Stimulated activated CD4-positive, alpha-beta T cell treated with anti-CD3 and anti-CD28 coated beads, Interleukin-1b, Interleukin-23, amount 100 ng/mL, for 48 hours (primary cell): ENCODE data around the gene GALNT14.

ENCODE experiments used
- DNase-seq: peaks from one replicate; pipeline ENCODE4 v3.0.0-alpha.2; 2020

The GALNT14 gene

DNA sequence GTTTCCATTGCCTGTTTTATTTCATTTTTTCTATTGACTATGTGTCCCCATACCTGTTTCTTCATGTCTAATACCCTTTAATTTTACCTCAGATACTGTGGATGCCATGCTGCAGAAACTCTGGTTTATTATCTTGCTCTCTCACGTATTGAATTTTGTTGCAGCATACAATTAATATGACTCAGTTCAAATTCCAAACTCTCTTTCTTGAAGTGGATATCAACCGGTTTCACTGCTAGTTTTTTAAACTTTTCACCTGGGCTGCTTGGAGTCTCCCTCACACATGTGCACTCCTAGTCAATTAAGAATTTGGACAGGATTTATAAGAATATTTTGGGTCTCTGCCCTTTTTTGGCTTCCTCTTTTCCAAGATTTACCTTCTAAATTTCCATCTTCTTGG is 260.4 kb downstream of the GALNT14 start:
- no peak for DNase-seq

DNA sequence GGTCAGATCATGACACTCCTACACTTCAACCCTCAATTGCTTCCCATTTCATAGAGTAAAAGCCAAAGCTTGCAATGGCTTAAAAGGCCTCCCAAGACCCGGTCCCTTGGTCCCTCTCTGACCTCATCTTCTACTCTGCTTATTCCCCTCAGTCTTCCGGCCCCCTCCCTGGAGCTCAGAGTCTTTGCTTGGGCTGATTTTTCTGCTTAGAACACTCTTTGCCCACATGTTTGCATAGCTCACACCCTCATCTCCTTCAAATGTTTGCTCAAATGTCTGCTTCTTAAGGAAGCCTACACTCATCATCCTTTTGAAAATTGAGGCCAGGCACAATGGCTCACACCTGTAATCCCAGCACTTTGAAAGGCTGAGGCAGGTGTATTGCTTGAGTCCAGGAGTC is 265.4 kb downstream of the GALNT14 start:
- no peak for DNase-seq

DNA sequence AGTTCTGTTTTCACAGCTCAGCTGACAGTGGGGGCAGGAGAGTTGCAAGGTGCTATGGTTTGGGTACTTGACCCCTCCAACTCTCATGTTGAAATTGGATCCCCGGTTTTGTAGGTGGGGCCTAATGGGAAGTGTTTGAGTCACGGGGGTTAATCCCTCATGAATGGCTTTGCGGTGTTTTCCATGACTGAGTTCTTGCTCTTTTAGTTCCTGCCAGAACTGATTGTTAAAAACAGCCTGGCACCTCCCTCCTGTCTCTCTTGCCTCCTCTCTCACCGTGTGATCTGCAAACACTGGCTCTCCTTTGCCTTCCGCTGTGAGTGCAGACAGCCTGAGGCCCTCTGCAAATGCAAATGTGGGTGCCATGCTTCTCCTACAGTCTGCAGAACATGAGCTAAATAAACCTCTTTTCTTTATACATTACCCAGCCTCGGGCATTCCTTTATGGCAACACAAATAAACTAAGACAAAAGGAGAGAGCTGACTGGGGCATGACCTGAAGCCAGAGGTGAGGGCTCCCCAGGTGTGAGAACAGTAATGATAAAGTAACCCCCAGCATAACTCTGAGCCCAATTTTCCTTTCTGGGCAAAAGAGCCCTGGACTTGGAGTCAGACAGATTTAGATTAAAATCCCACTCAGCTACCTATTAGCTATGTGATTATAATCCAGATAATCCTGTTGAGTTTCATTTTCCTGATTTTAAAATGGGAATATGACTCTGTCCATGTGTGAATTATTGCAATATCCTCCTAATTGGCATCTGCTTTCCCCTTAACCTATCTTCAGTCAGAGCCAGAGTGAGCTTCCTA is 266.1 kb downstream of the GALNT14 start:
- DNase-seq = no peak

DNA sequence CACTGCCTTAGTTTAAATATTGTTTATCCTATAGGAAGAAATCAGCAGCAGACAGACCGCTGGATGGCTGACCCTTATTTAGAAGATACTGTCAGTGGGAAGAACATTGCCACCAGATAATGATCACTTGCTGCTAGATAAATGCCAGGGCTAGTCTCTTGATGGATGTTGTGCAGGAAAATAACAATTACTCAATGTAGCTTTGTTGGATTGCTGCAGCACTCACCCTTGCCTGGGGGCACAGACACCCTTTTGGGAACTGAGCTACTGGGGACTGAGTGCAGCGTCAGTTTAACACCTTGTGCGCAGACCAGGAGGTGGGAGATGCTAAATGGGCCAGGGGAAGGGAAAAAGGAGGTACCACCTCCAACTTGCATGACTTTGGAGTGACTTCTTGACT is 266.8 kb downstream of the GALNT14 start:
- DNase-seq = no peak

DNA sequence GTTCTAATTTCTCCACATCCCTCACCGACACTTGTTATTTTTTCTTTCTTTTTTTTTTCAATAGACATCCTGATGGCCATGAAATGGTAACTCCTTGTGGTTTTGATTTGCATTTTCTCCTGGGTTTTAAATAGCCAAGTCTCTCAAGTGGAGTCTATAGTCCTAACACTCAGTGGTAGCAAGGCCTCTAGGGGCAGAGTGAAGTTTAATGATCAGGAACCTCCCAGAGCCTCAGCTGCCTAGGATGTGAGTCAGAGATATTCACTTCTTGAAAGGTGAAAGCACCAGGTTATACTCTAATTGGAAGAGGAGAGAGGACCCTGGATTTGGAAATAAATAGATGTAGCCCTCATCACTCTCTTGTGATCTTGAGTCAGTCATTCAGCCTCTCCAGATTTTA is 268.3 kb downstream of the GALNT14 start:
- no peak for DNase-seq

DNA sequence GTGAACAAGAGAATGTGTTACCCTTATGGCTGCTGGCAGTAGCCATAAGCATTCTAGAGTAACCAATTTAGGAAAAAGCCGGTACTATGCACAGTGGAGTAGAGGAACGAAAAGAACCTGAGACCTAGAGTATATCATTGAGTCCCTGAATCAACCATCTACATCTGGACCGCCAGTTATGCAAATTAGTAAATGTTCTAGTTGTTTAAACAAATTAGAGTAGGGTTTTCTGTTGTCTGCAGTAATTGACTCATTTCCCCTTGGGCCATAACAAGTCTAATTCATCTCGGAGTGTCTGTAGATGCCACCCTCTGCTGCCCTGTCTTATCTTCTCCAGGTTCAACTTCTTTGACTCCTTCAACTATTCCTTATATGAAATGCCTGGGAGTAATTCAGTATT is 270.9 kb downstream of the GALNT14 start:
- no peak for DNase-seq

DNA sequence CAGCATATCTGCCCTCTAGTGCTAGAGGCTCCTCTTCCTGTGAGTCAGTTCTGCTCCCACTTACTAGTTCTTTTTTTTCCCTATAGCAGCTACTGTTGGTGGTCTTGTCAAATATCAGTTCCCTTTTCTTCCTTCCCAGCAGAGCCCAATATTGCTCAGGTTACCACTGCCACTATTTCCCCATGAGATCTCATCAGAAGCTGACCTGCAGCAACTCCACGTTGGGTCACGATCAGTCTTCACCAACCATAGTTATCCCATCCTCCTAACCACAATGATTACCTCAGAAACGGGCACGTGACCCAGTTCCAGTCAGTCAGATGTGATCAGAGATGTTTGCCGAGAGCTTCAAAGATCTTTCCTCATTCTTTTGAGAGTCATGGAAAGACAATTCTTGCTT is 271.3 kb downstream of the GALNT14 start:
- no peak for DNase-seq

DNA sequence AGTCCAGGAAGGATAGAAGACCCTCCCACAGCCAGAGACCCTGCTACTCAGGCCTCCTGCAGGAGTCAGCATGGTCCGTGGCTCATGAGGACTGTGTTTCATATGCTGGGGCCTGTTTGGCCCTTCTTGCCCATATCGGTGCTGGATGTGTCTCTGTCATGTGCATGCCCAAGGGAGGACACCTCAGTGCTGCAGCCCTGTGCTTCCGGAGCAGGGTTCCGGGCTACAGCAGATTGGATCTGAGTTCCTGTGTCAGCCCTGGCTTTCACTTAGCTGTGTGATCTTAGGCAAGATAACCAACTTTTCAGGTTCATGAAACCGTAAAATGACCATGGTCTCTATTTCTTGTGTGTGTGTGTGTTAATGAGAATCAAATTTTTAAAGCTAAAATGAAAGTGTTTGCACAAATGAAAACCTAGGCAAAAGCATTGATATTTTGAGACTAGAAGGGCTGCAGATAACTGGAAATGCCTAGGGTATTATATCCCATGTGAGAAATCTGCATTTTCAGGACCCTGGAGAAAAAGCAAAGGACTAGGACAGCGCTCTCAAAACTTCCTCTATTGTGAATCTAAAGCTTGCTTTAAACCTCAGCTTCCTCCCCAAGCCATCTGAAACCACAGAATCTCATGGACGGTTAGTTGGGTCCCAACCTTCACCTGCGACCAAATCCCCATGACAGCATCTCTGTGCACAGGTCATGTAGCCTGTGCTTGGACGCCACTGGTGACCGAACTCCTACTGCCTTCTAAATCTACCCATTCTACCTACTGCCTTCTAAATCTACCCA is 272.2 kb downstream of the GALNT14 start:
- DNase-seq = no peak

DNA sequence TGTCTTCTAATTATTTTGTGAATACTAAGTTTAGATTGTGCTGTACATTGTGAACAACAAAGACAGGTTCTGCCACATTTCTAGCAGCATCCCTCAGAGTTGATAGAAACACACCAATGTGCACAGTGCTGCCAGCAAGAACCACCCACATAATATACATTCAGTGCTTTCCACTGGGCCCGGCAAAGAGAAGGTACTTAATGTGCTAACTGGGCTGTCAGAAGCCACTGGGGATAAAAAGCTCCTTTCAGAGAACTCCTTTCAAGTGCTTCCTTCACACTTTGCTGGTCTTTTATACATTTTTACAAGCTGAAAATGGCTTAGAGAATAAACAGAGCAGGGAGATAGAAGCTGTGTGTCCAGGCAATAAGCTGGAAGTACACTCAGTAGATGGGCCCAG is 273.0 kb downstream of the GALNT14 start:
- DNase-seq = no peak

DNA sequence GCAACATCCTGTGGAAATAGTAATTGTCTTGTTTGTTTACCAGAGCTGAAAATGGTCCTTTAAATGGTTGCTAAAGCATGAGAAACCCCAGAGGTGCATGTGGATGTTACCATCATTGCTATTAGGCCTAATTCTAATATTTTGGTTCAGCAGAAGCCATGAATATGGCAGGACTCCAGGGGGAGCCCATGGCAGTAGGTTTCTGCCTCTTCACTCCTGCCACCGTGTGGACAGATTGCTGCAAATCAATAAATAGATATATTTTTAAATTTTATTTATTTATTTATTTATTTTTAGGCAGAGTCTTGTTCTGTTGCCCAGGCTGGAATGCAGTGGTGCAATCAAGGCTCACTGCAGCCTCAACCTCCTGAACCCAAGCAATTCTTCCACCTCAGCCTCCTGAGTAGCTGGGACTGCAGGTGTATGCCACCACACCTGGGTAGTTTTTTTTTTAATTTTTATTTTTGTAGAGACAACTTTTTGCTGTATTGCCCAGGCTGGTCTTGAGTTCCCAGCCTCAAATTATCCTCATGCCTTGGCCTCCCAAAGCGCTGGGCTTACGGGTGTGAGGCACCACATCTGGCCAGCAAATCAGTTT is 276.1 kb downstream of the GALNT14 start:
- peak; percentile 32 for DNase-seq

DNA sequence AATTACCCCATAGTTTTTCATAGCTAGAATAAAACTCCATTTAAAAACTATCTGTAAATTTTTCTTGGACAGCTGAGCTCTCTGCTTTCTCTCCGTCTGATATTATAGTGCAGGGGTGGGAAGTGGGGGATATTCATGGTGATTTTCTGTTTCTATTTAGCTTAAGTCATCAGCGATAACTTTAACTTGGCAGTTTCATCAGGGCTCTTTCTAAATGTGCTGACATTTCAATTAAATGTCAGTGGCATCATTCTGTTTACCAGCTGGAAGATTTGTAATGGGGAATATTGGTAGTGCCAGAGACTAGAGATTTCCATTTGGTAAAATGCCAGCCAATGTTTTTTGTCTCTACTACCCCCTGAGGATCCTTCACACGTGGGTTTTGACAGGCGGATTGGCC is 277.5 kb downstream of the GALNT14 start:
- DNase-seq = no peak
